ENCODE measurements around the gene GNB3.
A peak's percentile ranks its signal among the peaks of the same experiment; 100 is the strongest.

Gene GNB3

DNA sequence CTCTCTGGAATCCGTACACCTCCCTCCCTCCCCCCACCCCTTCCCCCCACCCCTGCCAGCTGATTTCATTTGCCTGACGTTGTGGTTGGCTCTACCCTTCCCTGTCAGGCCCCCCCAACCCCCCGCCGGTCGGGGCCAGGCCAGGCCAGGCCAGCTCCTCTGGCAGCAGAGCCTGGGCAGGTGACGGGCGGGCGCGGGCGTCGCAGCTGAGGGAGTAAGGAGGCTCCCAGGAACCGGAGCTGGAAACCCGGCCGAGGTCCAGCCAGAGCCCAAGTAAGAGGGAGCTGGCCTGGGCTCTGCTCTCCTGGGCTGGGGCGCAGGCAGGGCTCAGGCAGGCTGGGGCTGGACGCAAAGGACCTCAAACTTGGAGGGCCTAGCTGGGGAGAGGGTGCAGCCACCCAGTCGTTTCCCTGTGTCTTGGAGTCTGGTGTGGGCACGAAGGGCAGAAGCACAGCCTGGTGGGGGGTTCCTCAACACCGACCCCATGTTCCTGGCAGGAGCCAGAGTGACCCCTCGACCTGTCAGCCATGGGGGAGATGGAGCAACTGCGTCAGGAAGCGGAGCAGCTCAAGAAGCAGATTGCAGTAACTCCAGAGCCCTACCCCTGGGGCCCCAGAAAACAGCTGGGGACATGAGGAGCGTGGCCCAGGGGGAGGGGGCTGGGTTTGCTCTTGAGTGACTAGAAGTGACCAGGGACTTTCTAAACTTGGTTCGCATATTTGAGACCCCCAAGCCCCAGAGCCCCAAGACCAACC, at the start of gene GNB3:
GNB3 (plus strand) TSS at position 165 of the 755 bp plus-strand sequence; CDS start at position 528, 363 bp downstream.
- DNase-seq: no peak

DNA sequence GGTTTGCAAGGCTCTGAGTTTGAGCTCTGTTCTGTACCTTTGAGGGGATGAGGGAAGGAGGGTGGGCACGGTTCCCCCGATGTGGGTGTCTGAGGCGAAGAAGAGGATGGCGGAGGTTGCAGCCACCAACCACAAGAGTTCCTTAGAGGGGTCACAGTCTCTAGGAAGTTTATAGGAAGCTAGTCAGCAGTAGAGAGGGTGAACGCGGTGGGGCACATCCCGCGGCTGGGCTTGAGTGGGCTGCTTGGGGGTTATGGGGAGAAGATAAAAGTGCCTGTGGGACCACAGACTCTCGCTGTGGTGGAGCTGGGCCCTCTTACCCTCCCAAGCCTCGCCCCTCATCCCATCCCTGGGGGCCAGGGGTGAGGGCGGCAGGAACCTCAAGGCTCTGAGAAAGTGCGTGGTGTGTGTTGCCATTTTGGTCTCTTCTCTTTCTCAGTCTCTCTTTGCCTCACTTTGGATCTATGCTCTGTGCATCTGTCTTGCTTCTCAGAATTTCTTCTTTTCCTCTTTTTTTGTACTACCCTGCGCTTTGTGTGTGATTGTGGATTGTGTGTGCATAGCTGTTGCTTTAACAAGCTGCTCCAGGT, 48.7 kb upstream of the GNB3 start:
- no peak for DNase-seq

DNA sequence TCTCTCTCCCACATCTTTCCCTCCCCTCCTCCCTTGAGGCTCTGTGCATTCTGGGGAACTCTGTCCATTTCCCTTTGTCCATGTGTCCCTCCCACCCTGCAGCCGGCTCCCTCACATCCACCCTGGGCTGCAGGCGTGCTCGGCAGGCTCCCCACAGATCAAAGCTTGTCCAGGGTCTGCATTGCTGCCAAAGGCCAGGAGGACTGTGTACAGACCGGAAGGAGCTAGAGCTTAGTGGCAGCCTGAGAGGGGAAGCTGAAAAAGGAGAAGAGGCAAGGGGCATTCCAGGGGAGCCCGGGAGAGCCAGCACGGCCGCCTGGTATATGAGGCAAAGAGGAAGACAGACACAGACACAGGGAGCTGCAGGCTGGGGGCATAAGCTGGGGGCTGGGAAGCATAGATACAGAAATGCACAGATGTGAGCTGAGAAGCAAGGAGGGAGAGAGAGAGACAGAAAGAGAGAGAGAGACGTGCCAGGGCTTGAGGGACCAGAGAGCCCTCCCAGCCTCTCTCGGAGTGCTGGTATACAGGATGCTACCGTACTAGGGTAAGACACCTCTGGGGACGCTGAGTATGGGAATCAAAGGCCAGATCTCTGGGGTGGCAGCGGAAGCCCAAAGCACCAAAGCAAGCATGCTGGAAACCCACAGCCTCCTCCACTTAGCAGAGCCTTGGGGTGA, 48.1 kb upstream of the GNB3 start:
- DNase-seq: no peak

DNA sequence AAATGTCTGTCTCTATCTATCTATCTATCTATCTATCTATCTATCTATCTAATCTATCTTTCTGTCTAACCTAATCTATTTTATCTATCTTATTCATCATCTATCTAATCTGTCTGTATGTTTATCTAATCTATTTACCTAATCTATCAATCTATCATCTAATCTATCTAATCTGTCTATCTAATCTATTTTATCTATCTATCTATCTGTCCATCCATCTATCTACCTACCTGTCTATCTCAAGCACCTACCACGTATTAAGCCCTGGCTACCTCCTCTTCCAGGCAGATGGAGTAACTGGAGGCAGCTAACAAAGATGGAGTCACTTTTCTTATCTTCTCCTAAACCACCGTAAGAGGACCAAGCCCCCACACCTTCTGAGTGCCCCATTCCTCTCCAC, 45.6 kb upstream of the GNB3 start:
- DNase-seq: no peak

DNA sequence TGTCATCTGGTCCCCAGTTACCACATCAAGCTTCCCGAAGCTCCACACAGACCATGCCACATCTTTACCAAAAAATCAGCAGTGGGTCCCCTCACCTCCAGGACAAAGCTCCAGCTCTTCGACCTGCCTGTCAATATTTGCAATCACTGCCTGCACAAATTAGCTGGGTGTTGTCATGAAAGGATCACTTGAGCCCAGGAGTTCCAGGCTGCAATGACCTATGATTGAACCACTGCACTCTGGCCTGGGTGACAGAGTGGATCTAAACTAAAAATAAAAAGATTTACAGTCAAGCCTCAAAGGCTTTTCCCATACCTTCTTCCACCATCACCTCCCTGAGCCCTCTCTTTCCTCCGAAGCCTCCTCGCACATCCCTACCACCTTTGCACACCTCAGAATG, 44.1 kb upstream of the GNB3 start:
- no peak for DNase-seq

DNA sequence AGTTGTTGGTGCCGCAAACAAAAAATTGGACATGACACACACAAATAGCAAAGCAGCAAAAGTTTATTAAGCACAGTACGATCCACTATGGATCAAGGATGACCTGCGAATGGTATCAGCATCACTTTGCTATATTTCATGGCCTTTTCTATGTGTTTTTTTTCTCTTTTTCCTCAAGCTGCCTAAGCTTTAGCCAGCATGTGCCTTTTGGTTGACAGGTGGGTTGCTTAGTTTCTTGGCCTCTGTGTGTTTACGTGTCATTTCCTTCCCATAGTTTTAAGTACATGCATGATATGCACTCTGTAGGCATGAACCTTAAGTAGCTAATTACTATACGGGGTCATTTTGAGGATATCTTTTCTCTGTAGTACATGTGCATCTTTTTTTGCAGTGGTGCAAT, 41.6 kb upstream of the GNB3 start:
- no peak for DNase-seq

DNA sequence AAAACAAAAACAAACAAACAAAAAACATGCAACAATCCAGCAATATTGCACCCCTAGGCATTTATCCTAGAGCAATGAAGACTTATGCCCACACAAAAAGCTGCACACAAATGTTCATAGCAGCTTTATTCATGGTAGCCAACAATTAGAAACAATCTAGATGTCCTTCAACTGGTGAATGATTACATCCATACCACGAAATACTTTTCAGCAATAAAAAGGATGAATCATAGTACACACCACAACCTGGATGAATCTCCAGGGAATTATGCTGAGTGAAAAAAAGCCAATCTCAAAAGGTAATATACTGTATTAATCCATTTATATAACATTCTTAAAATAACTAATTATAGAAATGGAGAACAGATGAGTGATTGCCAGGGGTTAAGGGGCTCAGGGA, 33.6 kb upstream of the GNB3 start:
- no peak for DNase-seq

DNA sequence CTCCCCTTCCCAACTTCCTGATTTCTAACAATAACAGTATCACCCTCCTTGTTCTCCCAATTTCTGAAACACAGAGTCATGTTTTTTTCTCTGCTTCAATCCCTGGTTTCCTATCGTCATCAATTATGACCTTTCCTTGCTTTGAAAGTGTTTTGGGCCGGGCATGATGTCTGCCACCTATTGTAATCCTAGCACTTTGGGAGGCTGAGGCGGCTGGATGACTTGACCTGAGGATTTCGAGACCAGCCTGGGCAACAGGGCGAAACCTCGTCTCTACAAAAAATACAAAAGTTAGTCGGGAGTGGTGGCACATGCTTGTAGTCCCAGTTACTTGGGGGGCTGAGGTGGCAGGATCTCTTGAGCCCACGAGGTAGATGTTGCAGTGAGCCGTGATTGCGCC, 31.7 kb upstream of the GNB3 start:
- DNase-seq: no peak

DNA sequence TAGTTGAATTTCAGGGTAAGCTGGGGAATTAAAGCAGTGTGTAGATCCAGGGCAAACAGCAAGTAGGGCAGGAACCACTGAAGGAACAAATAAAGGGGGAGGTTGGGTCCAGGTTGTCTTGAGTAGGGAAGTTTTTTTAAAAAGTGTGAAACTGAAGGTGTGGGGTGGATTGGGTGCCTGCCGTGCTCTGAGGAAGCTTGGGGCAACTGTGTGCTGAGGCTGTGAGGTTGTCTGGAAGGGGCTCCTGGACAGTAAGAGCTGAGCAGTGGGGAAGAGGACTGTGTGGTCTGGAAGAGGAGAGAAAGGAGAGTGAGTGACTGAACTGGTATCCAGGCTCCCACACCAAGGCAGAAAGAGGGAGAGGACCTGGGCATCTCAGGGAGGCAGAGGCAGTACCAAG, 30.0 kb upstream of the GNB3 start:
- DNase-seq: no peak

DNA sequence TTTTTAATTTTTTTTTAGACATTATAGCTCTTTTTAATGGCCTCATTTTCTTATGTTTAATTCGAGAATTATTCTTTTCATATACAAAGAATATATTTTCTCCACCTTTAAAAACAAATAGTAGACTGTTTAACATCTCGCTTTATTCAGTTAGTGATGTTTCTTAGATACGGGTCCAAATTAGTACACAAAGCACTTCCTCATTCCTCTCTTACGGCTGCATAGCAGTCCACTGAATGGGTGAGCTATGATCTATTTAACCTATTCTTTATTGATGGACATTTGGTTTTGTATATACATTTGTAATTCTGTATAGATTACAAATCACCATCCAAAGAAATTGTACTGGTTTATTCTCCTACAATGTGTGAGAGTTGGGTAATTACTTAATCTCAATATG, 27.4 kb upstream of the GNB3 start:
- DNase-seq: no peak

DNA sequence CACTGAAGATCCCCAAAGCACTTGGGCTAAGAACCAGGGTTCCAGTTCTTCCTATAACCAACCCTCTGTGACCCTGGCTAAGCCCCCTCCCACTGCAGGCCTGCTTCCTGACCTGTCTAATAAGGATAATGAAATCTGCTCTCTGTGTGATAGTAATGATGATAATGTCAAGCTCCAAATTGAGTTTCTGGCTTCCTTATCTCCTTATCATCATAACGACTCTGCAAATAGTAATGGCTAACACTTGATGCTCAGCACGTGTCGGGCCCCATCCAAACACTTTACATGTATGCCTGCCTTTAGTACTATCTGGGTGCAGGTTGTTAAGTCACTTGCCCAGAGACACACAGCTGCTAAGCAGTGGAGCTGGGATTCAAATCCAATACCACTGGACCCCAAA, 24.1 kb upstream of the GNB3 start:
- DNase-seq: no peak

DNA sequence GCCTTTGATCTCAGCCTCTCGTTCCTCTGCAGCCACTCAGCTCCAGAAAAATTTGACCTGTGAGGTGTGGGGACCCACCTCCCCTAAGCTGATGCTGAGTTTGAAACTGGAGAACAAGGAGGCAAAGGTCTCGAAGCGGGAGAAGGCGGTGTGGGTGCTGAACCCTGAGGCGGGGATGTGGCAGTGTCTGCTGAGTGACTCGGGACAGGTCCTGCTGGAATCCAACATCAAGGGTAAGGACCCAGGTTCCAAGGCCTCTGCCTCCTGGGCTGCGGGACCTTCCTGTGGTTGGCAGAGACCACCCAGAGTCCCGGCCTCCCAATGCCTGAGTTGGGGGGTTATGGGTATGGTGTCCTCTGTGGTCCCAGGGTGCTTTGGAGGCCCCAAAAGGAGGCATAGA, 23.6 kb upstream of the GNB3 start:
- no peak for DNase-seq

DNA sequence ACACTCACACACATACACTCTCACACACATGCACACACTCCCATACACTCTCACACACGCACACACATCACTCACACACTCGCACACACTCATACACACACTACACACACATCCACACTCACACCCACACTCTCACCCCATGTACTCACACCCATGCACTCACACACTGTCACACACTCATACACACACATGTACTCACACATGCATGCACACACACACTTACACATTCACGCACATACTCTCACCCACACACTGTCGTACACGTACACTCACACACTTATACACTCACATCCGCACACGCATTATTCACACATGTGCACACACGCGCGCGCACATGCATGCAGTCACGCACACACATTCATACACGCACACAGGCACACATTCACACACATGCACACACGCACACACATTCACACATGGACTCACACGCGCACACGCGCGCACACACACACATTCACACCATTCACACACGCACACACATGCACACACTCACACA, 23.0 kb upstream of the GNB3 start:
- no peak for DNase-seq

DNA sequence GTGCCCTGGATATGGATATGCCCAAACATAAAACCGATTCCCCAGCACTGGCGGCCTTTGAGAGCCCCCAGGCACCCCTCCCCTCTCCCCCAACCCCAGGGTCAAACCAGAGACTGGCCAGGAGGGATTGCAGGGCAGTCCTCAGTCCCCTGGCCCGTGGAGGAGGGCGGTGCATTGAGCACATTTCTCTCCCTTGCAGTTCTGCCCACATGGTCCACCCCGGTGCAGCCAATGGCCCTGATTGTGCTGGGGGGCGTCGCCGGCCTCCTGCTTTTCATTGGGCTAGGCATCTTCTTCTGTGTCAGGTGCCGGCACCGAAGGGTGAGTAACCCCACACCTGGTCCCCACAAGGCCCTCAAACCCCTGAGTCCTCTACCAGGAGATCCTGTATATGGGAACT, 22.5 kb upstream of the GNB3 start:
- no peak for DNase-seq

DNA sequence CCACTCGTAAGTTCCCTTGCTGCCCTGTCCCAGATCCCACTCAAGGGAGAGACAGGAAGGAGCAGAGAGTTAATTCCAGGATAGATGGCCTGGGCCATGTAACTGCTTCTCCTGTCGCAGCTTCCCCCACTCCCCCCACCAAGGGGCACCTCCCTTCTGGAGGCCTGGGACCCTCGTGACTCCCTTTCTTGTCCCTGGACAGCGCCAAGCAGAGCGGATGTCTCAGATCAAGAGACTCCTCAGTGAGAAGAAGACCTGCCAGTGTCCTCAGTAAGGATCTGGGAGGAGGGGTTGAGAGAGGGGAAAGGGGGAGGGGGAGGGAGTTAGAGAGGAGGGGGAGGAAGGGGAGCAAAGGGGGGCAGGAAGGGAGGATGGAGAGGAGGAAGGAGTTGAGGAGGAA, 22.1 kb upstream of the GNB3 start:
- DNase-seq: no peak

DNA sequence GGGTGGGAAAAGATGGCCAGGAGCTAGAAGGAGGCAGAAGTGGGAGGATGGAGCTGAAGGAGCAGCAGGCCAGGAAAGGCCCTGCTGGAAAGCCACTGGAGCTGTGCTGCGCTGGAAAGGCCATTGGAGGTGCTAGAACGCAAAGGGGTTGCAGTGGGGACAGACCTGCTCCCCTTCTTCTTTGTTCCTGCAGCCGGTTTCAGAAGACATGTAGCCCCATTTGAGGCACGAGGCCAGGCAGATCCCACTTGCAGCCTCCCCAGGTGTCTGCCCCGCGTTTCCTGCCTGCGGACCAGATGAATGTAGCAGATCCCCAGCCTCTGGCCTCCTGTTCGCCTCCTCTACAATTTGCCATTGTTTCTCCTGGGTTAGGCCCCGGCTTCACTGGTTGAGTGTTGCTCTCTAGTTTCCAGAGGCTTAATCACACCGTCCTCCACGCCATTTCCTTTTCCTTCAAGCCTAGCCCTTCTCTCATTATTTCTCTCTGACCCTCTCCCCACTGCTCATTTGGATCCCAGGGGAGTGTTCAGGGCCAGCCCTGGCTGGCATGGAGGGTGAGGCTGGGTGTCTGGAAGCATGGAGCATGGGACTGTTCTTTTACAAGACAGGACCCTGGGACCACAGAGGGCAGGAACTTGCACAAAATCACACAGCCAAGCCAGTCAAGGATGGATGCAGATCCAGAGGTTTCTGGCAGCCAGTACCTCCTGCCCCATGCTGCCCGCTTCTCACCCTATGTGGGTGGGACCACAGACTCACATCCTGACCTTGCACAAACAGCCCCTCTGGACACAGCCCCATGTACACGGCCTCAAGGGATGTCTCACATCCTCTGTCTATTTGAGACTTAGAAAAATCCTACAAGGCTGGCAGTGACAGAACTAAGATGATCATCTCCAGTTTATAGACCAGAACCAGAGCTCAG, 21.4 kb upstream of the GNB3 start:
- no peak for DNase-seq

DNA sequence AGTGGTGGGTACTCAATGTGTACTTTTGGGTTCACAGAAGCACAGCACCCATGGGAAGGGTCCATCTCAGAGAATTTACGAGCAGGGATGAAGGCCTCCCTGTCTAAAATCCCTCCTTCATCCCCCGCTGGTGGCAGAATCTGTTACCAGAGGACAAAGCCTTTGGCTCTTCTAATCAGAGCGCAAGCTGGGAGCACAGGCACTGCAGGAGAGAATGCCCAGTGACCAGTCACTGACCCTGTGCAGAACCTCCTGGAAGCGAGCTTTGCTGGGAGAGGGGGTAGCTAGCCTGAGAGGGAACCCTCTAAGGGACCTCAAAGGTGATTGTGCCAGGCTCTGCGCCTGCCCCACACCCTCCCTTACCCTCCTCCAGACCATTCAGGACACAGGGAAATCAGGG, 20.6 kb upstream of the GNB3 start:
- DNase-seq: no peak

DNA sequence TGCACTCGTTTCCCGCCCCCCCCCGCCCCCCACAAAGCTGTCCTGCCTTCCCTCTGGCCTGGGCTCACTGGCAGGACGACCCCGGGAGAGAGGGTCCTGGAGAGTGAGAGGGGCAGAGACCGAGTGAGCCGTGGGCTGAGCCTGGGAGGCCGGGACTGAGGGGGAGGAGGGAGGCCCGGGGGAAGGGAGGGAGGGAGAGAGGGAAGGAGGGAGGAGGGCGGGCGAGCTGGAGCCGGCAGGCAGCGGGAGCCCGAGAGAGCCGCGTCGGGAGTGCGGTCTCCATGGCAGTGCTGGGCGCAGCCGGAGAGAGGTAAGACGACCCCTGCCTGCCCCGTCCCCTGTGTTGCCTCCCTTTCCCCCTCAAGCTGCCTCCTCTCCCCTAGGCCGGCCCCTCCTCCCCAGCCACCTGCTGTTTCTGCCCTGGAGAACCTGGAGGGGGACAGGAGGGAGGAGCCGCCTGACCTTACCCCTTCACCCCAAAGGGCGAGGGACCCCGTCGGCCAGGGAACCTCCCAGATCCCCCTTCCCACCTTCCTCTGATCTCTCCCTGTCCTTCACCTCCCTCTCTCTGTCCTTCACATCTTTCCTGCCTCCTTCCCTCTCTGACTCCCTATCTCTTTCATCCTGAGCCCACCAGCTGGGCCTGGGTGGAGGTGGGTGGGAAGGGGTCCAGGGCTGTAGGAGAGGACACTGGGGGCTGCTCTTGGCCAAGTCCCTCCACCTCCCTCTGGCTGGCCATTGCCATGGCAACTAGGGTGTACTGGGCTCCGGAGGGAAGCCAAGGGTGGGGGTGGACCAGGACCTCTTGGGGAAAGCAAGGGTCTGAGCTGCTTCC, 18.9 kb upstream of the GNB3 start, which contains the start of gene GPR162:
GPR162 (plus strand) TSS at position 231 of the 835 bp plus-strand sequence. CDS start 2,078 bp downstream, outside the sequence.
- peak; percentile 56 for DNase-seq

DNA sequence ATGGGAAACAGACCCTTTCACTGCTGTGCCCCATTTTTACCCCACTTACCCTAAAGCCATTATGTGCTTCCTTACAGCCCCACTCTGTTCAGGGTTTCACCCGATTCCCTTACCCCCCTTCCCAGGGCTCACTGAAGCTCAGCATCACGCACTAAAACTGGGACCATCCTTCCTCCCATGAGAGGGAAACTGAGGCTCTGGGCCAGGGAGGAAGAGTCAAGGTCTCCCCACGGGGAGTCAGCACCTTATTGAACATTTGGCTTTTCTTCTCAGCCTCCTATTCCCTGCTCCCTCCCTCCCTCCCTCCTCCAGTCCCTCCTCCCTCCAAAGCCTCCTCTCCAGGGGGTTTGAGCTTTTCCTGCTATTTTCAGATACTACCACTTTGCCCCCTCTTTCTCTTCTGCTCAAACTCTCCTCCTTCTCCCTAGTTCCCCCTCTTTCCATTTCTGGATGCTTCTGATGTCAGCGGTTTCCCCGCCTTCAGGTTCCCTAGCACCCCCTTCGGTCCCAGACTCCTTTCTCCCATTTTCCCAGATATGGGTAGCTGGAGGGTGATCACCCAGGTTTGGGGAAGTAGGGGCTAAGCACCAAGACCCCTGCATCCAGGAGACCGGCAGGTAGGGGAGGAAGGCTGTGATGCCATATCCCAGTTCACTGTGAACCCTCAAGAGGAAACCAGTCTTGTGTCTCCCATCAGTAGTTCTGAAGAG, 18.1 kb upstream of the GNB3 start:
- no peak for DNase-seq

DNA sequence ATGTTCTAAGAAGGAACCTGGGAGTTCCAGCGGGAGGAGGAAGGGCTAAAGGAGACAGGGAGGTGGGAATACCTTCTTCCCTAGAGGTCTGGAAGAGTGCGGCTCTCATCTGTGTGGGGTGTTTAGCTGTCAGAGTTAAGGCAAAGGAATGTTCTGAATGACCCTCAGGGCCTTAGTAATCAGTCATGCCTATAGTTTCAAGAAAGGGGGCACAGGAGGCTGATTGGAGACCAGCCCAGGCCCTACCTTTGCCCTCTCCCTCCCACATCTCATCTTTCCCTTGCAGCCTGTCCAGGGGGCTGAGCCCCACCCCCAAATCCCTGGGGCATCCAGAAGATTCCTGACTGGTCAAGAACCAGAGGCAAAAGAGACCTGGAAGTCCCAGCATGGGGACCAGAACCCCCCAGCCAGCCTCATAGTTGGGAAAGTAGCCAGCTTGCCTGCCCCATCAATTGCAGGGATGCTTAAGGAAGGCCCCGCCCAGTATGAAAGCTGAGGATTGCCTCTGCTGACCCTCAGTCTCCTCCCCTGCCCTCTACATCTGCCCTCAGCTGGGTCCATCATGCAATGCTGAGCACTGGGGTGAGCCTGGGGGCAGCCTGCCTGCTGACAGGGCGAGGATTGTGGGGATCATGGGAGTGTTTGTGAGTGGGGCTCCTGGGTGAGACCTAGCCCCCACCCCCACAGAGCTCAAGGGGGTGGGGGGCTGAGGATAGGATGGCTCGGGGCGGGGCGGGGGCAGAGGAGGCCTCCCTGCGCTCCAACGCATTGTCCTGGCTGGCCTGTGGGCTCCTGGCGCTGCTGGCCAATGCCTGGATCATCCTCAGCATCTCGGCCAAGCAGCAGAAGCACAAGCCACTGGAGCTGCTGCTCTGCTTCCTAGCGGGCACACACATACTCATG, 17.3 kb upstream of the GNB3 start:
- DNase-seq: no peak
